GM12872 (cell line): ENCODE results near the gene IL34.

ENCODE experiments used
- CTCF ChIP-seq: IDR thresholded peaks from 3 replicates; pipeline ENCODE4 v1.5.1; 2011; ENCODE audit warnings: low read depth, mild to moderate bottlenecking, low read length, moderate library complexity; ENCODE audit not compliant: insufficient read depth

Gene IL34

GRCh38 chr16:70604407-70605282, 41.7 kb upstream of the IL34 start:
- no peak for TF ChIP-seq CTCF

GRCh38 chr16:70605283-70605657, 41.1 kb upstream of the IL34 start:
- TF ChIP-seq CTCF, result no peak

GRCh38 chr16:70608521-70608920, 37.8 kb upstream of the IL34 start:
- no peak for TF ChIP-seq CTCF

- no peak for TF ChIP-seq CTCF
Measured at GRCh38 chr16:70610273-70611223, 35.8 kb upstream of the IL34 start.

GRCh38 chr16:70611224-70611598, 35.1 kb upstream of the IL34 start:
- no peak for TF ChIP-seq CTCF

GRCh38 chr16:70611785-70612303, 34.5 kb upstream of the IL34 start:
- TF ChIP-seq CTCF, result no peak

GRCh38 chr16:70612931-70613330, 33.4 kb upstream of the IL34 start:
- no peak for TF ChIP-seq CTCF
